DND-41 (cell line): ENCODE measurements around the gene ERI2.

ENCODE experiments used
- EZH2 ChIP-seq: IDR thresholded peaks from 3 replicates; pipeline ENCODE4 v1.6.1; 2012; ENCODE audit warnings: borderline replicate concordance, low read depth, mild to moderate bottlenecking, moderate library complexity, low read length, inconsistent platforms; ENCODE audit not compliant: severe bottlenecking
- TF ChIP-seq, protein P1 (sequence below): IDR thresholded peaks from 2 replicates; pipeline ENCODE4 v1.5.1; 2012; ENCODE audit warnings: borderline replicate concordance, low read length, moderate library complexity, mild to moderate bottlenecking; ENCODE audit not compliant: poor library complexity, severe bottlenecking; ENCODE audit errors: extremely low read depth

DNA sequence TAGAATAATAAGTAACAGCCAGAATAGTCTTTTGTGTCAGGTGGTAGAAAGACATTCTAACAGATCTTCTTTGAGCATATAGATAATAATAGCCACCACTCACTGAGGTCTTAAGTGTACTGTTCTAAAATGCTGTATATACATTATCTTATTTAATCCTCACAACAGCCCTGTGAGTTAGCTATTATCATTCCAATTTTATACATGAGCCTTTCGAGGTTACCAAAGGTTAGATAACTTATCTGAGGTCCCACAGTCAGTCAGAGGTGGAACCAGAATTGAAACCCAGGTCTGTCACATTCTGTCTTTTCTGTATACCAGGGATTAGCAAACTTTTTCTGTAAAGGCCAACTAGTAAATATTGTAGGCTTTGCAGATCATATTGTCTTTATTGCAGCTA, 23.3 kb upstream of the ERI2 start:
- no peak for TF ChIP-seq EZH2
- TF ChIP-seq, protein P1, sequence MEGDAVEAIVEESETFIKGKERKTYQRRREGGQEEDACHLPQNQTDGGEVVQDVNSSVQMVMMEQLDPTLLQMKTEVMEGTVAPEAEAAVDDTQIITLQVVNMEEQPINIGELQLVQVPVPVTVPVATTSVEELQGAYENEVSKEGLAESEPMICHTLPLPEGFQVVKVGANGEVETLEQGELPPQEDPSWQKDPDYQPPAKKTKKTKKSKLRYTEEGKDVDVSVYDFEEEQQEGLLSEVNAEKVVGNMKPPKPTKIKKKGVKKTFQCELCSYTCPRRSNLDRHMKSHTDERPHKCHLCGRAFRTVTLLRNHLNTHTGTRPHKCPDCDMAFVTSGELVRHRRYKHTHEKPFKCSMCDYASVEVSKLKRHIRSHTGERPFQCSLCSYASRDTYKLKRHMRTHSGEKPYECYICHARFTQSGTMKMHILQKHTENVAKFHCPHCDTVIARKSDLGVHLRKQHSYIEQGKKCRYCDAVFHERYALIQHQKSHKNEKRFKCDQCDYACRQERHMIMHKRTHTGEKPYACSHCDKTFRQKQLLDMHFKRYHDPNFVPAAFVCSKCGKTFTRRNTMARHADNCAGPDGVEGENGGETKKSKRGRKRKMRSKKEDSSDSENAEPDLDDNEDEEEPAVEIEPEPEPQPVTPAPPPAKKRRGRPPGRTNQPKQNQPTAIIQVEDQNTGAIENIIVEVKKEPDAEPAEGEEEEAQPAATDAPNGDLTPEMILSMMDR, result no peak
